Measurements from ENCODE around the gene ALX3. TPM values are rescaled to one million over a fixed set of nuclear protein-coding genes. Genes with fewer than 3 reads are reported as not detected.
"Not testable (repeated sequence)": the region's sequence is repeated elsewhere in the genome, so short reads cannot be mapped to it uniquely, and the experiment has no call there.

The ALX3 gene
- total and polyA plus RNA-seq, 5 experiments from 2014 or later: not detected

DNA sequence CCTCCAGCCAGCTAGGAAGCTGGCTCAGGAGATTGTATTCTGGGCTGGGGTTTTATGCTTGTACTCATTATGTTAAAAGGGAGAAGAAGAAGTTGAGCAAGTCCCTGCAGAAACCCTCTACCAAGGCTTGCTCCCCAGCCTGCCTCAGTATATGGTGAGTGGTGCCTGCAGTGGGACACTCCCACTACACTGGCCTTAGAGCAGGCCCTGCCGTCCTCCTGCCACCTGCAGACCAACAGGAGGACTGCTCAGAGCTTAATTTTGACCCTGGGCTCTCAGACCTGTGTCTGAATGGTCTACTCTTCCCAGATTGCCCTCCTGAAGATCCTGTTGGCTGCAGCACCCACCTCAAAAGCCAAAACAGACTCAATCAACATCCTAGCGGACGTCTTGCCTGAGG is 23.0 kb downstream of the ALX3 start:
- H3K36me3 Mint-ChIP-seq: peaks cover 0 to 96% (median 40%) of the 10 kb centered on the region in 3 donors
- H3K4me3 Mint-ChIP-seq: no peak overlapping the region
- no peaks in the 10 kb centered on the region for H3K27me3 Mint-ChIP-seq
- peak overlapping the region in 2 of 10 donors; percentile 30 to 61 for H3K27ac Mint-ChIP-seq
- POLR2A ChIA-PET: interaction anchor here (5.3 kb wide), 1 partner anchor 12 kb away, joined by 23 read pairs; the partner anchor contains the start of gene STRIP1
- H3K9me3 Mint-ChIP-seq: no peaks in the 10 kb centered on the region
- H3K4me1 Mint-ChIP-seq: peaks cover 0 to 7% (median 2%) of the 10 kb centered on the region in 4 donors
- ATAC-seq (no peak), DNase-seq (no peak)

- H3K4me1 Mint-ChIP-seq: peaks cover 0 to 10% (median 0%) of the 10 kb centered on the region in 4 donors
- H3K36me3 Mint-ChIP-seq: peaks cover 0 to 96% (median 44%) of the 10 kb centered on the region in 3 donors
- no peaks in the 10 kb centered on the region for H3K27me3 Mint-ChIP-seq
- no peak overlapping the region for H3K27ac Mint-ChIP-seq
- ATAC-seq: no peak
- no peaks in the 10 kb centered on the region for H3K9me3 Mint-ChIP-seq
- no peak for DNase-seq
- no peak overlapping the region for H3K4me3 Mint-ChIP-seq
- POLR2A ChIA-PET: no interaction called here
Observed at GRCh38 chr1:110043016-110043415, 27.5 kb downstream of the ALX3 start.

- Mint-ChIP-seq H3K4me3 (no peak overlapping the region), H3K9me3 (no peaks in the 10 kb centered on the region)
Observed at GRCh38 chr1:110040548-110040947, 29.9 kb downstream of the ALX3 start.

GRCh38 chr1:110039641-110040040 is 30.8 kb downstream of the ALX3 start:
- no peaks in the 10 kb centered on the region for H3K9me3 Mint-ChIP-seq
- no peak overlapping the region for H3K27ac Mint-ChIP-seq
- ATAC-seq (no peak), DNase-seq (no peak)
- no peaks in the 10 kb centered on the region for H3K27me3 Mint-ChIP-seq
- peaks cover 0 to 67% (median 29%) of the 10 kb centered on the region in 3 donors for H3K36me3 Mint-ChIP-seq
- POLR2A ChIA-PET: no interaction called here
- no peak overlapping the region for H3K4me3 Mint-ChIP-seq
- H3K4me1 Mint-ChIP-seq: peaks cover 1 to 31% (median 14%) of the 10 kb centered on the region in 4 donors

More at GRCh38 chr1:110040548-110040947, 29.9 kb downstream of the ALX3 start:
- no peak overlapping the region for H3K27ac Mint-ChIP-seq
- DNase-seq (no peak), ATAC-seq (no peak)
- peaks cover 0 to 26% (median 8%) of the 10 kb centered on the region in 4 donors for H3K4me1 Mint-ChIP-seq
- peaks cover 0 to 75% (median 33%) of the 10 kb centered on the region in 3 donors for H3K36me3 Mint-ChIP-seq
- no peaks in the 10 kb centered on the region for H3K27me3 Mint-ChIP-seq
- POLR2A ChIA-PET: no interaction called here

- Mint-ChIP-seq H3K4me3 (peak overlapping the region in 2 of 10 donors; percentile 4 to 20), H3K27me3 (no peaks in the 10 kb centered on the region), H3K36me3 (peaks cover 0 to 56% (median 23%) of the 10 kb centered on the region in 3 donors), H3K9me3 (no peaks in the 10 kb centered on the region), H3K4me1 (peaks cover 7 to 43% (median 25%) of the 10 kb centered on the region in 4 donors), H3K27ac (peak overlapping the region in 2 of 10 donors; percentile 56 to 62)
- DNase-seq (no peak), ATAC-seq (no peak)
- POLR2A ChIA-PET: no interaction called here
Observed at GRCh38 chr1:110038271-110038670, 32.2 kb downstream of the ALX3 start.

DNA sequence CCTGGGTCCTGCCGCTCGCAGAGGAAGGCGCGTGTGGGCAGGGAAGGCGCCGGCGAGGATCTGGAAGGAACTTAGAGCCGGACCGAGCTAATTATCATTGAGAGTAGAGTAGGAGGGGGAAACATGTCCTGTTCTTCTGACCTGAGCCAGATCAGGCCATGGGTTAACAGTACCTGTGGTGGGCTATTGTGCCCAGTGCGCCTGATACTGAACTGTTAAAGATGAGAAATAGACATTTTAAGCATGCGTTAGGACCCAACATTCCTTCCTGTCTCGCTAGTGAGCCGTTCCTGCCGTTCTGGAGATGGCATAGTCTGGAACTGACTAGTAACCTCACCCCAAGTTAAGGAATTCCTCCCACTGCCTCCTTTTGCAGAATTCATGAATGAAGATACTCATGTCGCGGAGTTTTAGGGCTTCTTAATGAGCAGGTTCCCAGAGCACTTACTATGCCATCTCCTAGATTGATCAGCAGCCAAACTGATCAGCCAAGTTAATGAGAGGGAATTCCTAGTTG is 35.2 kb downstream of the ALX3 start:
- H3K4me1 Mint-ChIP-seq: peaks cover 11 to 54% (median 41%) of the 10 kb centered on the region in 4 donors
- no peaks in the 10 kb centered on the region for H3K27me3 Mint-ChIP-seq
- ATAC-seq: no peak
- H3K9me3 Mint-ChIP-seq: no peaks in the 10 kb centered on the region
- no peak for DNase-seq
- H3K27ac Mint-ChIP-seq: peak overlapping the region; percentile 33 to 98 (median 88)
- peaks cover 0 to 26% (median 16%) of the 10 kb centered on the region in 3 donors for H3K36me3 Mint-ChIP-seq
- H3K4me3 Mint-ChIP-seq: peak overlapping the region; percentile 77 to 91 (median 88)
- POLR2A ChIA-PET: interaction anchor here (0.5 to 2.5 kb wide), 8 partner anchors 11 to 610 kb away, joined by 4 to 31 read pairs (median 6); partner anchors contain the start of genes AHCYL1, GNAI3 and RBM15

GRCh38 chr1:110034451-110035235 is 35.8 kb downstream of the ALX3 start, which contains the start of gene STRIP1:
Gene STRIP1 (plus strand): TSS chr1:110034624. CDS start chr1:110034638, 14 bp downstream.
- ATAC-seq: peak; percentile 94 to 96
- Mint-ChIP-seq H3K36me3 (peaks cover 0 to 19% (median 12%) of the 10 kb centered on the region in 3 donors), H3K4me3 (peak within 1 kb of the TSS; percentile 77 to 98 (median 96)), H3K27ac (peak within 1 kb of the TSS; percentile 88 to 98 (median 97)), H3K4me1 (peaks cover 11 to 61% (median 41%) of the 10 kb centered on the region in 4 donors), H3K9me3 (no peaks in the 10 kb centered on the region), H3K27me3 (no peaks in the 10 kb centered on the region)
- peak; percentile 83 to 97 (median 93) for DNase-seq
- POLR2A ChIA-PET: interaction anchor here (0.5 to 2.5 kb wide), 13 partner anchors 9 to 609 kb away, joined by 3 to 31 read pairs (median 4); partner anchors contain the start of genes AHCYL1, GNAI3 and RBM15

DNA sequence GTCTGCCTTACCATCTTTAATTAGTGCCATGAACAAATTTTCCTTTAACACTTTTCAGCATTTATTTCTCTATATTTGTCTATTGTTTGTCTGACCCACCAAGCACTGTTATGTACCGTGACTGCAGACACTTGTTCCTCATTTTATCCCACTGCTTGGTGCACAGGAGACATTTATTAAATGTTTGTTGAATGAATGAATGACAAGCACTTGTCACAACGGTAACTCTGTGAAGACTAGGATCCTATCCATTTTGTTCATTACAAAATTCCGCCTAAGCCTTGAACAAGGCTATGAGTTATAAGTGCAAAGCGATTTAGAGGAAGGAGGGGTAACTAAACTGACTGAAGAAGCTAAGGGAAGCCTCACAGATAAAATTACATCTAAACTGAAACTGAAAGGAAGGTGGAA is 36.4 kb downstream of the ALX3 start:
- Mint-ChIP-seq H3K36me3 (peaks cover 0 to 13% (median 9%) of the 10 kb centered on the region in 3 donors), H3K9me3 (no peaks in the 10 kb centered on the region), H3K4me1 (peaks cover 11 to 62% (median 41%) of the 10 kb centered on the region in 4 donors), H3K27me3 (no peaks in the 10 kb centered on the region), H3K27ac (peak overlapping the region; percentile 88 to 98 (median 97)), H3K4me3 (peak overlapping the region; percentile 77 to 98 (median 96))
- POLR2A ChIA-PET: interaction anchor here (0.6 to 2.5 kb wide), 11 partner anchors 9 to 609 kb away, joined by 3 to 31 read pairs (median 4); partner anchors contain the start of genes AHCYL1, GNAI3 and RBM15
- no peak for ATAC-seq
- no peak for DNase-seq

DNA sequence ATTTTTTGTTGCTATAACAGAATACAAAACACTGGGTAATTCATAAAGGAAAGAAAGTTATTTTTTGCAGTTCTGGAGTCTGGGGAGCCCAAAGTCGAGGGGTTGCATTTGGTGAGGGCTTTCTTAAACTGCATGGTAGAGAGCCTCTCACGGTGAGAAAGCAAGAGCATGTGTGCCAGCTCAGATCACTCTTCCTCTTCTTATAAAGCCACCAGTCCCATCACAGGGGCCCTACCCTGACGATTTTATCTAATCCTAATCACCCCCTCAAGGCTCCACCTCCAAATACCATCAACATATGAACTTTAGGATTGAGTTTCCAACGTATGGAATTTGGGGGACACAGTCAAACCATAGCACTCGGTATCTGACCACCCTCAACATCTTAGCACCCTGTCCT is 37.1 kb downstream of the ALX3 start:
- H3K4me1 Mint-ChIP-seq: peaks cover 11 to 62% (median 41%) of the 10 kb centered on the region in 4 donors
- POLR2A ChIA-PET: no interaction called here
- H3K9me3 Mint-ChIP-seq: no peaks in the 10 kb centered on the region
- ATAC-seq: no peak
- H3K27me3 Mint-ChIP-seq: no peaks in the 10 kb centered on the region
- no peak for DNase-seq
- peak overlapping the region in 9 of 10 donors; percentile 8 to 98 (median 97) for H3K4me3 Mint-ChIP-seq
- peak overlapping the region; percentile 88 to 98 (median 97) for H3K27ac Mint-ChIP-seq
- H3K36me3 Mint-ChIP-seq: peaks cover 0 to 7% (median 5%) of the 10 kb centered on the region in 3 donors

DNA sequence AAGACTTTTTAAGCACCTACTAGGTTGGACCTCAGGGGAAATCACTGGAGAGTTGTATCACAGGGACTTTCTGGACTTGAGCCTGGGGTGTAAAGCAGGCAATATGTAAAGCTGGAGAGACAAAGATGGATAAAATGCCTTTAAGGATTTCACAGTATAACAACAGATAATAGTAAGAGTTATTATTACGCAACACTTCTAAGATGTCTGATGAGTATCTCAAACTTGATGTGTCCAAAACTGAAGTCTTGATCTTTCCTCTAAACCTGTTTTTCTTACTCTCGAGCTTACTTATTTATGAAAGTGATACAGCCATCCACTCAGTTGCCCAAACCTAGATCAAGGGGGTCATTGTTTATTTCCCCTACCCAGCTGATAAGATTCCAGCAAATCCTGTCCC is 38.1 kb downstream of the ALX3 start:
- peak overlapping the region in 2 of 10 donors; percentile 15 to 36 for H3K4me3 Mint-ChIP-seq
- H3K27me3 Mint-ChIP-seq: no peaks in the 10 kb centered on the region
- DNase-seq: no peak
- peak overlapping the region in 5 of 10 donors; percentile 41 to 98 (median 74) for H3K27ac Mint-ChIP-seq
- peaks cover 11 to 62% (median 39%) of the 10 kb centered on the region in 4 donors for H3K4me1 Mint-ChIP-seq
- peaks cover 0 to 2% (median 0%) of the 10 kb centered on the region in 3 donors for H3K36me3 Mint-ChIP-seq
- no peak for ATAC-seq
- no peaks in the 10 kb centered on the region for H3K9me3 Mint-ChIP-seq
- POLR2A ChIA-PET: no interaction called here

DNA sequence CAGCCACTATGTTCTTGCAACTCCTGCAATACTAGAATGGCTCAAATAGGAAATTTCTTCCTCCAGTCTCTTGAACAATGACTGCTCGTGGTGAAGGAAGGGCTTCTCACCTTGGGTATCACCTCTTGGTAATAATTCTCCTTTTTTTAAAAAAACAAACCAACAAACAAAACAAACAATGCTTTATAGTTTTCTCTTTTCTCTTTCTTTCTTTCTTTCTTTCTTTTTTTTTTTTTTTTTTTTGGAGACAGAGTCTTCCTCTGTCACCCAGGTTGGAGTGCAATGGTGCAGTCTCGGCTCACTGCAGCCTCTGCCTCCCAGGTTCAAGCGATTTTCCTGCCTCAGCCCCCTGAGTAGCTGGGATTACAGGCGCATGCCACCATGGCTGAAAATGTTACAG is 39.8 kb downstream of the ALX3 start:
- not testable (repeated sequence) for H3K36me3 Mint-ChIP-seq, DNase-seq, H3K9me3 Mint-ChIP-seq, H3K27me3 Mint-ChIP-seq, ATAC-seq
- POLR2A ChIA-PET: interaction anchor here (1.0 to 1.2 kb wide), 2 partner anchors 11 to 308 kb away, joined by 3 to 4 read pairs; partner anchors contain the start of gene RBM15
- H3K27ac Mint-ChIP-seq: peak overlapping the region; percentile 84 to 96 (median 94)
- peaks cover 11 to 50% (median 31%) of the 10 kb centered on the region in 4 donors for H3K4me1 Mint-ChIP-seq
- H3K4me3 Mint-ChIP-seq: peak overlapping the region; percentile 66 to 85 (median 79)

- peaks cover 0 to 44% (median 16%) of the 10 kb centered on the region in 3 donors for H3K36me3 Mint-ChIP-seq
- no peak for ATAC-seq
- no peaks in the 10 kb centered on the region for H3K9me3 Mint-ChIP-seq
- DNase-seq: no peak
- H3K4me1 Mint-ChIP-seq: peaks cover 0 to 2% (median 1%) of the 10 kb centered on the region in 4 donors
- no peaks in the 10 kb centered on the region for H3K27me3 Mint-ChIP-seq
- H3K27ac Mint-ChIP-seq: peak overlapping the region in 1 of 10 donors; percentile 71
- no peak overlapping the region for H3K4me3 Mint-ChIP-seq
- POLR2A ChIA-PET: no interaction called here
Observed at GRCh38 chr1:110024613-110025012, 45.9 kb downstream of the ALX3 start.
